HEK293T (cell line): ENCODE results near the gene HSPA12A.

Experiments used
- ARNT ChIP-seq: fragments of 450-650 bp; IDR thresholded peaks from 2 replicates; pipeline ENCODE4 v1.6.1; 2017; ENCODE audit warnings: mild to moderate bottlenecking
- BHLHE40 ChIP-seq: fragments of 450-650 bp; IDR thresholded peaks from 2 replicates; pipeline ENCODE4 v1.6.1; 2016; ENCODE audit warnings: mild to moderate bottlenecking, moderate library complexity, borderline replicate concordance
- ELF4 ChIP-seq: fragments of 450-650 bp; IDR thresholded peaks from 2 replicates; pipeline ENCODE4 v1.6.1; 2017; ENCODE audit warnings: antibody characterized with exemption
- FOXA1 ChIP-seq: fragments of 450-650 bp; IDR thresholded peaks from 2 replicates; pipeline ENCODE4 v1.6.1; 2016; ENCODE audit warnings: mild to moderate bottlenecking
- FOXM1 ChIP-seq: fragments of 450-650 bp; IDR thresholded peaks from 2 replicates; pipeline ENCODE4 v1.6.1; 2017; ENCODE audit warnings: mild to moderate bottlenecking, borderline replicate concordance
- L3MBTL2 ChIP-seq: fragments of 450-650 bp; conservative IDR thresholded peaks from 2 replicates; pipeline ENCODE4 v1.6.1; 2016; ENCODE audit warnings: mild to moderate bottlenecking
- SP1 ChIP-seq: fragments of 450-650 bp; IDR thresholded peaks from 2 replicates; pipeline ENCODE4 v1.6.1; 2017
- SUZ12 ChIP-seq: fragments of 450-650 bp; IDR thresholded peaks from 2 replicates; pipeline ENCODE4 v1.6.1; 2016; ENCODE audit warnings: mild to moderate bottlenecking
- TARDBP ChIP-seq: fragments of 450-650 bp; IDR thresholded peaks from 2 replicates; pipeline ENCODE4 v1.6.1; 2016
- ZNF384 ChIP-seq: fragments of 450-650 bp; IDR thresholded peaks from 2 replicates; pipeline ENCODE4 v1.6.1; 2016

DNA sequence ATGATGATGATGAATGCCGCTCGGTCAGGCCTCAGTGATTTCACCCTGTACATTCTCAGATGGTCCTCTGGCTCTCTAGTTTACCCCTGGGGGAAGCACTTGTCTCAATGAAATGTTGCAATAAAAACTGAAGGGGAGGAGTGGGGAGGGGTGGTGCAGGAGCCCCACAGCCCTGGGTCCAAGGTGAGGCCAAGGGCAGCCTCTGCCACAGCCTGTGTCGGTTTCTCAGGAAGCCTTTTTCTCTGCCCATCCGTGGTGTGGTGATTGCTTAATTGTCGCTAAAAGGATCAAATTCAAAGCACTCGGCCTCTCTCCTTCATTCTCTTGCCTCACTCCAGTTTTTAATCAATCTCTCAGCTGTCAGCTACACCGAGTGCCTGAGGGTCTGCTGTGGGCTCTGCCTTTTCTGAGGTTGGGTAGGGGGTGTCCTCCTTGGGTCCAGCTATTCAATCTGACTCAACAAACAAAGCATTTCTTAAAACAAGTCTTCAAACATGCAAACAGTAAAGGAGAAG is 39.1 kb upstream of the HSPA12A start:
- TF ChIP-seq ZNF384 (no peak), SP1 (no peak), L3MBTL2 (no peak), FOXA1 (no peak), BHLHE40 (no peak), FOXM1 (no peak), SUZ12 (no peak), TARDBP (no peak), ARNT (no peak), ELF4 (no peak)
